GM18861 (cell line): ENCODE results near the gene LAMB1.

Experiments used
- ATAC-seq: cut with Tn5 transposase; IDR thresholded peaks from one replicate; pipeline ENCODE4 v1.9.1; 2021; ENCODE audit not compliant: unreplicated experiment

Gene LAMB1

GRCh38 chr7:107999779-108000560 is 3.0 kb downstream of the LAMB1 start:
- no peak for ATAC-seq

- no peak for ATAC-seq
These were observed 4.1 kb downstream of the LAMB1 start for GRCh38 chr7:107998660-107999480.

- ATAC-seq: no peak
These were observed 4.8 kb downstream of the LAMB1 start for GRCh38 chr7:107998150-107998549.

GRCh38 chr7:107996072-107996882 is 6.7 kb downstream of the LAMB1 start:
- ATAC-seq: no peak

DNA sequence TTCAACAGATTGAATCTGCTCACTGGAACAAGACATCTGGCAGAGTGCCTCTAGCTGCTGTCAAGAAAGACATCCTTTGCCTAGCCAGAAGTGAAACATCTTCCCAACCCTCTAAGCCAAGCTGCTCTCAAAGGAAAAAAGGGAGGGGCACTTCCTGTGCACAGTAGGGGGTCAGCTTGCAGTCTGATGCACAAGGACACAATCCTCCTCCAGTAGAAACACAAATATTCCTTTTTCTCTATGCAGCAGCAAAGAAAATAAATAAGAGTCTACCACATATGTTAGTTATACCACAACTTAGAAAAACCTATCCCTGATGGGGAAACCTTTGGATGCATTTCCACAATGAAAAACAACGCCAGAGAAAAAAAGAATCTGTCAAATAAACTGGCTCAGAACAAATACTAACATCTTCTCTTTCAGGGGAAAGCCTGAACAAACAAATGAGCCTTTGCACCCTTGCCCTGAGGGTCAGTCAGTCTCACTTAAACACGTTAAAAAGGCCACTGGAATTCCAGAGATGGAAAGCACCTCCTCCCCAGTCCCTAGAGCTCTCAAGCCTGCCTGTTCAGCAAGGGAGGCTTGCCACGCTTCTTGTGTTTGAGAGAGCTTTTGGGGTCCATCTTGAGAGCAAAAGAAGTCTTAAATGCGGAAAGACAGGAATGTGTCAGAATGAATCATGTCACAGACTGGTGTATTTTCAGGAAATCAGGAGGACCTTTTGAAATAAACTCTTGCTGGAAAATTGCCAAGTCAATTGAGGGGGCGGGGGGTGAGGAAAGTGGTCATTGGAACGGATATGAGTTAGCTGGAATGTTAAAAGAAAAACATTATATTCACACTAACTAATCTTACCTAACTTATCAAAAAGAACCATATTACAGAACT is 7.5 kb downstream of the LAMB1 start:
- no peak for ATAC-seq

DNA sequence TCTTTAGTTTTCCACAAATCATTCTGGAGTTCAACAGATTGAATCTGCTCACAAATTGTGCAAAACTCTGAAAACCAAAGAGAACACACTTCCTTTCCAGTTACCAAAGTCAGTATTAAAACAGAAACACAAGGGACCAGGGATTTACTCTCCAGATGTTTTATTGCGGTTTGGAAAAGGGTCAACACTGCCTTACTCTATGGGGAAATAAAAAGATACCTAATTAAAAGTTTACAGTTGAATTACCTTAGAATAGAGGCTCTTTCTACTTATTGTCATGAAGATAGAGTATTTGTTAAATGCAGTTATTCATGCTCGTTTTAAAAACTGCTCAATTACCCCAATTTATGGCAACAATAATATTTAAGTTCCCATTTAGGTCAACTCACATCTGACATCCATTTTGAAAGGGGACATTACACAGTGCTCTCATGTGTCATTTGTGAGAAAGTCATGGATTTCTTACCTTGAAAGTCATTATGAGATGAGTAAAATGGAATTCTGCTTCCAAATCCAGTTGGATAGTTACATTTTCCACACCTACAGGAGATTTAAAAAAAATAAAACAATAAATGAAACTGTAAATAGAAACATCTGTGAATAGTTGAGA is 8.4 kb downstream of the LAMB1 start:
- no peak for ATAC-seq

GRCh38 chr7:107993891-107994291 is 9.1 kb downstream of the LAMB1 start:
- ATAC-seq: no peak

DNA sequence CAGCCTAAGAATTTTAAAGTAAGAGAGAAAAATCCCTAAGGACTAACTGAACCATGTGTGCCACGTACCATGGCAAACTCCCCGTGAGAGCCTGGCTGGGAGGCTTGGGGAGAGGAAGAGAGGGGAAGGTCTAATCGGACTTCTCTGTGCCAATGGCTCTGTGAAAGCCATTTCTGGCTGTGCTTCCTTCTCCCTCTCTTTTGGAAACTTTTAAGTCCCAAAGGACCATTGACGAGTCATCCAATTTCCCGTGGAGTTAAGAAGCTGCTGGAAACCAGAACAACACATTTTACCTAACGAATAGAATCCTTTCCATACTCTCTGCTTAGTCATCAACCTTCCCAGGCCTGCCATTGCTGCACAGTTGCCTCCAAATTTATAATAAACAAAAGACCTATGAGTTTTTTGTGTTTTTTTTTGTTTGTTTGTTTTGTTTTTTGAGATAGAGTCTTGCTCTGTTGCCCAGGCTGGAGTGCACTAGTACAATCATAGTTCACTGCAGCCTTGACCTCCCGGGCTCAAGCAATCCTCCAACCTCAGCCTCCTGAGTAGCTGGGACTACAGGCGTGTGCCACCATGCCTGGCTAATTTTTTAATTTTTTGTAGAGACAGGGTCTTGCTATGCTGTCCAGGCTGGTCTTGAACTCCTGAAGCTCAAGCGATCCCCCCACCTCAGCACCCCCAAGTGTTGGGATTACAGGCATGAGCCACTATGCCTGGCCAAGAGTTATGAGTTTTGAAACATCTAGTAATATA is 13.2 kb downstream of the LAMB1 start:
- ATAC-seq: no peak

GRCh38 chr7:107982918-107983389 is 20.0 kb downstream of the LAMB1 start:
- no peak for ATAC-seq

- ATAC-seq: no peak
These were observed 20.7 kb downstream of the LAMB1 start for GRCh38 chr7:107982042-107982840.

GRCh38 chr7:107981466-107981865 is 21.5 kb downstream of the LAMB1 start:
- ATAC-seq: no peak

DNA sequence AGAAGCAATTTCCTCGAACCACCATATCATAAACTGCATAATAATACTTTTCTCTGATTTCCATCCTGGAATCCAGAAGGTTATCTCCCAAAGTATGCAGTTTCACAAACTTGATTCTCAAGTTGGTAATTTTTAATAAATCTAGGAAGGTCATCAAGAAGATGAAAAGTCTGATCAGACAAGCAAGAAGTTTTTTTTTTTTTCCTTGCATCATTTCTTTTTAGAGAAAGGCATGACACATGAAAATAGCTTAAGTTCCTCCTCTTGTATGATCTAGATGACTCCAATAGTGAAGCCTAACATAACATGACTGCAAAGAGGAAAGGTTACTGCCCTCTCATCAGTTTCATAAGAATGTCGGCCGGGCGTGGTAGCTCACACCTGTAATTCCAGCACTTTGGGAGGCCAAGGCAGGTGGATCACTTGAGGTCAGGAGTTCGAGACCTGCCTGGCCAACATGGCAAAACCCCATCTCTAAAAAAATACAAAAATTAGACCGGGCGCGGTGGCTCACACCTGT is 22.2 kb downstream of the LAMB1 start:
- no peak for ATAC-seq

DNA sequence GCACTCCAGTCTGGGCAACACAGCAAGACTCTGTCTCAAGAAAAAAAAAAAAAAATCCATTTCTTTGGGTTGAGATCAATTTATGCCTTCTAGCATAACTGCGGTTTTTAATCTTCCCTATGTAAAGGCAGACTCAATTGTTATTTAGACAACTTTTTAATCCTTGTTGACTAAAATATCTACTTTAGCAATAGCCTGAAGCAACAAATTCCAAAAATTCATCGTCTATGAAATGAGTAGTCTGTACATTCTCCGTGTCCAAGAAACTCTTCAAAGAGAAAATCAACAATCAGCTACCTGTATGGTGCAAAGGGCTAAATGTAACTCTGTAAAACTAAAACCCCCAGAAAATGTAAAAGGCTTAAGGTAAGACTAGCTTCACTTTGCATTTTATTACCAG is 22.8 kb downstream of the LAMB1 start:
- ATAC-seq: no peak

DNA sequence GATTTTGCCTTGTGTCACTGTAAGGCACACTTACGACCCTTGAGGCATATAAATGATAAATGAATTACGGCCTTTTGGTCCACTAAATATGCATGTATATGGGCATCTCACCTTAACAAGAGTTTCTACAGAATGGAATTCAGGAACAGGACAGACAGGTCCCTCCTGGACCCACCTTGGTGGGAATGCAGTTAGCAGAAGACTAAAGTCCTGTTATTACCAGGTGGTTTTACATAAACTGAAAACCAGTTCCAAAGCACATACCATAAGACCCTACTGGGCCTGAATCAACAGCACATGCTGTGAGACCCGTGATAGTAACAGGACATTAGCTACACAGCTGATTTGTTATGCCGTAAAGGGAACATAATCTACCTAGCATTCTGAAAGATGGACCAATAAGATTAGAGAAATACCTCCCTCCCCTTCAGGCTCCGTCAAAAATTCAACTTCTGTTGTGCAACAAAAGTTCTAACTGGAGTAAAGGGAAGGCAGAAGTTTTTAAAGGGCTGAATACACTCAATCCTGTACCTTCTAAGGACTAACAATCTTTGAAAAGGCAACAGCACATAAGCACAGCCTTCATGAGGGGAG is 24.0 kb downstream of the LAMB1 start:
- no peak for ATAC-seq

- no peak for ATAC-seq
These were observed 25.9 kb downstream of the LAMB1 start for GRCh38 chr7:107977048-107977447.

DNA sequence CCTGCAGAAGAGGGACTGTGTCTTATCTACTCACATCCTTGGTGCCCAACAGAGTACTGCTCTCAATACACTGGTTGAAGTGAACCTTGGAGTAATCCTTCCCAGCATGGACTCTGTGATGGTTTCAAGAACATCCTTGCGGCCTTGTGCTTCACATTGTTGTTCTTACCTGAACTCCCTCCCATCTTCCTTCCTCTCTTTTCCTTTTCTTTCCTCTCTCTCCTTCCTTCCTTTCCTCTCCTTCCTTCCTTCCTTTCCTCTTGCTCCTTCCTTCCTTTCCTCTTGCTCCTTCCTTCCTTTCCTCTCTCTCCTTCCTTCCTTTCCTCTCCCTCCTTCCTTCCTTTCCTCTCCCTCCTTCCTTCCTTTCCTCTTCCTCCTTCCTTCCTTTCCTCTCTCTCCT is 26.3 kb downstream of the LAMB1 start:
- no peak for ATAC-seq

- no peak for ATAC-seq
These were observed 27.5 kb downstream of the LAMB1 start for GRCh38 chr7:107975394-107976013.
